Stimulated activated CD8-positive, alpha-beta memory T cell treated with anti-CD3 and anti-CD28 coated beads, Interleukin-4, amount 100 ng/mL, for 24 hours (primary cell): ENCODE measurements around the gene SVOPL.

Source experiments
- DNase-seq: peaks from one replicate; pipeline ENCODE4 v3.0.0-alpha.2; 2020; ENCODE audit warnings: low read depth

SVOPL gene

DNA sequence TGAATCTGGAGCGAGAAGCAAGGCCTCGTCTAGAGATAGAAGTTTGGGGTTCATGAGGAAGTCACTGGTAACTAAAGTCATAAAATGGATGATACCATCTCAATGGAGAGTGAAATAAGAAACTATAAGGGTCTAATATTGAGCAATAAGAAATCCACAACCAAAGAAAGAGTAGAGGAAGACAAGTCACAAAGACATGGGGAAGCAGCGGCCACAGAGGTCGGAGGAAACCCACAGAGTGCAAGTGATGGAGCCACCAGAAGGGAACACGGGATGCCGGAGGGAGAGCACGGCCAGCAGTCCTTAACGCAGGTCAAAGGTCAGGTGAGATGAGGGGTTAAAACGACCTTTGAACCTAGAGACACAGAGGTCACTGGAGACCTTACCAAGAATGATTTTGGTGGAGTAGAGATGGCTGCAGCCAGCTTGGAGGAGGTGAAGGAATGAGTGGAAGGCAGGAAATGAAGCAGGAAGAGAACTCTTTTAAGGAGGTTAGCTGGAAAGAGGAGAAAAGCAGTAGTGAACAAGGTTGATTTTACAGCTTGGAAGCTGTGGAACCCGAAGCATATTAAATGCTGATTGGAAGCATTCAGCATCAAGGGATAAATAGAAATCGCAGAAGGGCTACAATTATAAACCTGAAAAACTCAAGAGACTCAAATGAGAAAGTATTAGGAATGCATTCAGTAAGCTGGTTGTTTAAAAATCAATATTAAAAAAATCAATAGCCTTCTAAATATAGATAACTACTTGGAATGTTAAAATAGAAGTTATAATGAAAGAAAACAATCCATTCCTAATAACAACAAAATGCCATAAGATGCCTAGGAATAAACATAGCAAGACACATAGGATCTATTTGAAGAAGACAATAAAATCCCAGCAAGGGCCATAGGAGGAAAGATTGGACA is 93.7 kb downstream of the SVOPL start:
- DNase-seq, result no peak

DNA sequence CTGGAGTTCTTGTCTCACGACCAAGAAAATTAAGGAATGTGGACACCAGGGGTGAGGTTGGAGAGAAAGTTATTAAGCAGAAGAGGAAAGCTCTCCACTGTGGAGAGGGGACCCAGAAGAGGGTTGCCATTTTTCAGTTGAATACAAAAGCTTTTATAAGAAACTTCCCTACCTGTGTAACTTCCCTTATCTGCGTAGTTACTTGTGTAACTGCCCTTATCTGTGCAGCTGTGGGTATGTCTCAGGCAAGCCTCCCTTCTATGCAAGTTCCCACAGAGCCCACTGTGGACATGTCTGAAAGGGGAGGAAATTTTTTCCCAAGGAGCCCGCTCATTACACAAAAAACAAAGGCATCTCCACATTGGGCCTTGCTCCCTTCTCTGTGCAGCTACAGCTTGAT is 94.9 kb downstream of the SVOPL start:
- no peak for DNase-seq

DNA sequence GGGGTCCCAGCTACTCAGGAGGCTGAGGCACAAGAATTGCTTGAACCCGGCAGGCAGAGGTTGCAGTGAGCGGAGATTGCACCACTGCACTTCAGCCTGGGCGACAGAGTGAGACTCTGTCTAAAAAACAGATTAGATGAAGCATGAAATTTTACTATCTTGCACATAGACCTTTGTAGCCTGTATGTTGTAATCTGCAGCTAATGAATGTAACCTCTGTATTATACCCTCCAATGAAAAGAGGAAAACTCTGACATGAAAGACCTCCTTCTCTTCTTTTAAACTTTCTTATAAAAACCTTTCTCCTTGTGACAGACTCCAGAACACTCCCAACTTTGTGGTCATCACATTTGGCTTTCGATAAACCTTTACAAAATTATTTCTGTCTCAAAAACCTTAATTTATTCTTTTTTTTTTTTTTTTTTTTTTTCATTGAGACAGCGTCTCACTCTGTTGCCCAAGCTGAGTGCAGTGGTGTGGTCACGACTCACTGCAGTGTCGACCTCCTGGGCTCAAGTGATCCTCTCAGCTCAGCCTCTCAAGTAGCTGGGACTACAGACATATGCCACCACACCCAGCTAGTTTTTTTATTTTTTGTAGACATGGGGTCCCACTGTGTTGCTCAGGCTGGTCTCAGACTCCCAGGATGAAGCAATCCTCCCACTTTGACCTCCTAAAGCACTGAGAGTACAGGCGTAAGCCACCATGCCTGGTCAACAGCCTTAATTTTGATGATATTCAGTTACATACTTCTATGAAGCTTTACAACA is 97.4 kb downstream of the SVOPL start:
- DNase-seq, result no peak

DNA sequence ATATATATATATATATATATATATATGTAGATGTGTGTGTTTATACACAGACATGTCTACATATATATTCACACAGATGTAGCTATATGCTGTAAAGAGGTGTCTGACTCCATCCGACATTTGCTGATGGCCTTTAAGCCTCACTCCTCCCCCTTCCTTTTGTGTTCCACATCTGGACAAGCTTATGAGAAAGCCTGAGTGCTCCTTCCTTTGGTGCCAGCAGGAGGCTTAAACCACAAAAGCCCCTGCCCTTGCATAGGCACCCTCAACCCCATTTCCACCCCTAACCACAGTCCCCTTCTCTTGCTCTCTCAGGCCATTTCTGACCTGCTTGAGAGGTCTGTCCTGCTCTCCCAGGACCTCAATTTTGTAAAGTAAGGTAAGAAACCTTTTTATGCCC is 98.7 kb downstream of the SVOPL start:
- no peak for DNase-seq

DNA sequence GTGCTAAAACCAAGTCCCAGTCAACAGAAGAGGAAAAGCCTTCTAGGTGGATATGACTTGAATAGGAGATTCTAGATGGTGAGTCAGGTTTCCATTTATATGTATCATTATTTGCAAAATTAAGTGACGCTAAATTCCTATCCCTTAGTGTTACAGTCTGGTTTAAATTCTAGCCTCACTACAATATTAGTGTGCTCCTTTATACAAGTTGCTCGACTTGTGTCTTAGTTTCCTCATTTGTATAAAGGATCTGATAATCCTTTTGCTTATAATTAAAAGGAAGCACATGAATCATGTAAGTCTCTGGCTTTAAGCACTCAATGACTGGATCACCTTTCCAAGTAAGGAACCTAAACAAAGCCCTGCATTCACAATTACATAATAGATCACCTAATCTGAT is 105.7 kb downstream of the SVOPL start:
- DNase-seq, result no peak

DNA sequence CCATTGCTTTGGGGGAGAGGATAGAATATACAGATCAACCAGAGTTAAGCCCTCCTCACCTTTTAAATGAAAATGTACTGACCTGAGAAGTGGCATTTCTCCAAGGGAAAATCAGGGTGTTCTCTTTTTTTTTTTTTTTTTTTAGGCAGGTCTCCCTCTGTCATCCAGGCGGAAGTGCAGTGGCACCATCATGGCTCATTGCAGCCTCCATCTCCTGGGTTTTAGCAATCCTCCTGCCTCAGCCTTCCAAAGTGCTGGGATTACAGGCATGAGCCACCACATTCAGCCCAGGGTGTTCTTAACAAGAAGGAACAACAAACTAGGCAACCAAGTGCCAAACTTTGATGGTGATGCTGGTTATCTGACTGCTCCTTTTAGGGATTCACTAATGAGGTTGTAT is 111.0 kb downstream of the SVOPL start:
- DNase-seq, result no peak

DNA sequence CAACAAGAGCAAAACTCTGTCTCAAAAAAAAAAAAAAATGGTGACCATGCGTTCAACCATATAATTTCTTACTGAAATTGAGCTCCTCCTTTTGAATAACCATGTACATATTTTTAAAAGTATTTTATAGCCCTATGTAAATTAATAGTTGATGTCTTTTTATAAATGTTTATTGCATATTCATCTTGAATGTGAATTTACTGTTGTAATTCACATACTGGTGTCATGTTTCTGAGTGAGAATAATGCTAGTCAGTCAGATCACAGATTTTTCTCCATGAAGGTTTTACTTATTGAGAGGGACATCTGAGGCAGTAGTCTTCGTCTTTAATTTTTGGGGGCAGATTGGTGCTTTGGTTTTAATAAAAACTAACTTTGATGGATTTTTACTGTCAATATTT is 112.2 kb downstream of the SVOPL start:
- no peak for DNase-seq

DNA sequence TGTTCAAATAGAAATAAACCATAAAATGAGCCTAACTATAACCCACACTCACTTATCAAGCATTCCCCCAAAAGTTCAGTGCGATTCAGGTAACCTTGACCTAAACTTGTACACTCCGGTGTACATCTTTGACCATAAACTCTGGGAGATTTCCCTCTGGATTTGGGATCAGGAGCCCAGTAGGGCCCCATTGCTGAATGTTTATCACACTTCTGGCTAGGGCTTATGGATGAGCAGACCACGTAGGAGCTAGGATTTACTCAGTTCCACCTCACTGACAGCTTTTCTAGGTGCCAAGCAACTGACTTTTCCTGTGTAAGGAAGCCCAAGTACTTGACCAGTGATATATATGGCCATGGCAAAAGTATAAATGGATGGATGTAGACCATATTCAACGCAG is 113.7 kb downstream of the SVOPL start:
- DNase-seq, result no peak

DNA sequence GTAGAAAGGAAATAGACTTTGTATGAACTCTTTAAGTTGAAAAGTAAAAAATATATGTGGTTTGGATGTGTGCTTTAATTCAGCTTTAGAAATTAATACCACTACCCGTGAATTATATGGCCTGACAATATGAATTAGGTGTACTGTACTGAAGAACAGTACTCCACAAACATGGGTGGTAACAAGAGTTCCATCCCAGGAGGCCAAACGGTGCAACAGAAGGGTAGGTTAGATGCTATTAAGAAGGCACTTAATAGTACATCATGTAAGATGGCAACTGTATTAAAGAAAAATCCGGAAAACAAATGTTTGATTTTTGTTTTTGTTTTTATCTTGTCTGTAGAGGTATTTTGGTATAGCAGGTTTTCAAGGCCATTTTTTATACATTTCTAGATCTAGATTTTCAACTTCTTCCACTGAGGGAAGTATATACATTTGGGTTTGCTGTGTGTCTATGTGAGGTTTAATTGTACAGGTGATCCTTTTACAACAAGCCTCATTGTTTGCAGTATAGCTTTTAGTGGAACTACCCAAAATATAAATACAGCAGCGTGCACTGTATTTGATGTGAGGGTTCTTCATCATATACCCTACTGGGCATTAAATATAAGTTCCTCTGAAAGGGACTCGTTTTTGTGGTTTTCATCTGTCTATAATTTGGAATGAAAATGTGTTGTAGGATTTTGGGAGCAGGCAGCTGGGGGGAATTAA is 115.7 kb downstream of the SVOPL start:
- no peak for DNase-seq

DNA sequence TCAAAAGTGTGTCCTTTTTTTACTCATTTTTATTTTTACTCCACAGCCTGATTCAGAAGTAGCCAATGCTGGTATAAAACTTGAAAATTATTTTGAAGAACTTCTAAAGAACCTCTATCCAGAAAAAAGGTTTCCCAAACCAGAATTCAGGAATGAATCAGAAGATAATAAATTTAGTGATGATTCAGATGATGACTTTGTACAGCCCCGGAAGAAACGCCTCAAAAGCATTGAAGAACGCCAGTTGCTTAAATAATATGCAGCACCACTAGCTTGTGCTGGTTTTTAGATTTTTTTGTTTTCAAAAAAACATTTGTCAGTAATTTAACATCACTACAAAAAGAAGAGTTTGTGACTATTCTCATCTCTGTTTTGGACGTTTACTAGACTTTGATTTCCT is 116.5 kb downstream of the SVOPL start:
- DNase-seq, result no peak

DNA sequence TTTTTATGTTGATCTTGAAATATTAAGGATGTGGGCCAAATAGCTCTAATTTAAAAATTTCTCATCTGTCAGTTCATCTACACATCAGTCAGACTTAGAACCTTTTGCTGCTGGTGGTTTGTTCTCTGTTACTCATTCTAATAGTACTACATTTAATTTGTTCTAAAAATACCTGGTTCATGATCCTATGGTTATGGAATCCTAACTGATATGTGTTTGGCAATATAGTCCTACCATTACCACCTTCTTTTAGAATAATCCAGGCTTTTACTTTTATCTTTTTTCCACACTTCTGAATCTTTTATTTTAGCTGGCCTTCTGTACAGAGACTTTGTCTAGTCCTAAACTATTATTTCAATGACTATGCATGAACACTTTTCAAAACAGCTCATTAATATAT is 116.9 kb downstream of the SVOPL start:
- no peak for DNase-seq

DNA sequence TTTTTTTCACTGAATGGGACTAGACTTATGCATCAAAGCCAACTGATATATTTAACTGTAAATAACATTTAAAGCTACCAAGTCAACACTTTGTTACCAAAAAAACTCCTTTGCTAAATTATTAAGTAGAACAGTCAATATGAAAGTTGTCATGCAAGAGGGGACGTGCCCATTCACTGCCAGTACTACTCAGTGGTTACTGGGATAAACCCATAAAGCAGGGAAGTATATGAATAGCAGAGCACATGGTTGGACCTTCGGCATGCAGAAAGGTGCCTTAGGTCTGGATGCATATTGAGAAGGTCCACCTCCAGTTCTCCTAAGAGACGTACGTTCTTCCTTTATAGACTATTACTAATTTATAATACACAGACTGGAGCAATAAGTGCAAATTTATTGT is 120.1 kb downstream of the SVOPL start:
- no peak for DNase-seq

DNA sequence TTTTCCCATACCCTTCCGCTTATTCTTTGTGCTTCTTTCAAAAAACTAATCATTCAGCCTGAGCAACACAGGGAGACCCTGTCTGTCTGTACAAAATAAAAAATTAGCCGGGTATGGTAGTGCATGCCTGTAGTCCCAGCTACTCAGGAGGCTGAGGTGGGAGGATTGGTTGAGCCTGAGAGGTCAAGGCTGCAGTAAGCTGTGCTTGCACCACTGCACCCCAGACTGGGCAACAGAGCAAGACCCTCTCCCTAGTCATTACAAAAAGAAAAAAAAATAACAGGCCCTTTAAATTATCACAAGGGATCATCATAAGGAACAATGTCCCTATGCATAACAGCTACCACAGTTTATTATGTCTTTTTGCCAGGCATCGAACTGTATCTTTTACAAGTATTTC is 121.5 kb downstream of the SVOPL start:
- DNase-seq, result no peak

DNA sequence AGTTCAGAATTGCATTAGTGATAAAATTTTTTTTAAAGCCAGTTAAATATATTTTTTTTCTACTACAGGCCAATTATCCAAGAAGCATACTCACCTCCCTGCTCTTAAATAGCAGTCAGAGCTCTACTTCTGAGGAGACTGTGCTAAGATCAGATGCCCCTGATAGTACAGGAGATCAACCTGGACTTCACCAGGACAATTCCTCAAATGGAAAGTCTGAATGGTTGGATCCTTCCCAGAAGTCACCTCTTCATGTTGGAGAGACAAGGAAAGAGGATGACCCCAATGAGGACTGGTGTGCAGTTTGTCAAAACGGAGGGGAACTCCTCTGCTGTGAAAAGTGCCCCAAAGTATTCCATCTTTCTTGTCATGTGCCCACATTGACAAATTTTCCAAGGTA is 122.0 kb downstream of the SVOPL start:
- DNase-seq, result no peak

DNA sequence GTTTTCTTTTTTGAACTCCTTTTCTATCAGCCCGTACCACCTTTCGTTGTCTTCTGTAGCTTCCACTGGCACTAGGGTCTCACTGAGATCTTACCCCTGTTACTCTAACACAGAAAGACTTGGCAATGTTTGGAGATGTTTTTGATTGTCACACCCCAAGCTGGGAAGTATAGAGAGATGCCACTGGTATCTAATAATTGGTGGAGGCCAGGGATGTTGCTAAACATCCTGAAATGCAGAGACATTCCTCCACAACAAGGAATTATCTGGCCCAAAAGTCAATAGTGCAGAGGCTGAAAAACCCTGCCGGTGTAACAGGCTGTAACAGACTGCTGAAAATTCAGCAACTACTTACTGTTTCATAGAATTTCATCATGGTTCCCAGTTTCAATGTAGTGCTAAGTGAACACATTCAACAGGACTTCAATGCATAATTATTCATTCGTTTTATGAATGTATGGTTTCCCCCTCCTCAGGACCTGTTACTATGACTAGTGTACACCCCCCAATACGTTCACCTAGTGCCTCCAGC is 125.2 kb downstream of the SVOPL start:
- no peak for DNase-seq

DNA sequence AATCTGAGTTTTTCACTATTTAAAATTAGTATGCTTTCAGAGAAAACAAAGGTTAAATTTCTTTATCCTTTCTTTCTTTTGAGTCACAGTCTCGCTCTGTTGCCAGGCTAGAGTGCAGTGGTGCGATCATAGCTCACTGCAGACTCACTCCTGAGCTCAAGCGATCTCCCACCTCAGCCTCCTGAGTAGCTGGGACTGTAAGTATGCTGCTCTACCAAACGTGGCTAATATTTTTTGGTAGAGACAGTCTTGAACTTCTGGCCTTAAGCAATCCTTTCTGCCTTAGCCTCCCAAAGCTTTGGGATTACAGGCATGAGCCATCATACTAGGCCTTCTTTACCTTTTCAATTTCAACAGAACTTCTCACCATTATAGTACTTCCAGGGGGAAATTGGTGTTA is 127.4 kb downstream of the SVOPL start:
- DNase-seq, result no peak

DNA sequence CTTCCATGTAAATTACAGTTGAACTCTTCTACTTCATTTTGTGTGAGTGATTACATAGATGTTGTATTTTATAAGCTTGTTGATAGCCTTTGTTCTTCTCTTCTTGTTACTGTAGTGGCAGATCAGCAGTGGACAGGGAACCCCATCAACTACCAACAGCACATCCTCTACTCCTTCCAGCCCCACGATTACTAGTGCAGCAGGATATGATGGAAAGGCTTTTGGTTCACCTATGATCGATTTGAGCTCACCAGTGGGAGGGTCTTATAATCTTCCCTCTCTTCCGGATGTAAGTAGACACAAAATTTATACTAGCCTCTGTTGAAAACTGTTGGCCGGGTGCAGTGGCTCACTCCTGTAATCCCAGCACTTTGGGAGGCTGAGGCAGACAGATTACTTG is 130.4 kb downstream of the SVOPL start:
- DNase-seq, result no peak

DNA sequence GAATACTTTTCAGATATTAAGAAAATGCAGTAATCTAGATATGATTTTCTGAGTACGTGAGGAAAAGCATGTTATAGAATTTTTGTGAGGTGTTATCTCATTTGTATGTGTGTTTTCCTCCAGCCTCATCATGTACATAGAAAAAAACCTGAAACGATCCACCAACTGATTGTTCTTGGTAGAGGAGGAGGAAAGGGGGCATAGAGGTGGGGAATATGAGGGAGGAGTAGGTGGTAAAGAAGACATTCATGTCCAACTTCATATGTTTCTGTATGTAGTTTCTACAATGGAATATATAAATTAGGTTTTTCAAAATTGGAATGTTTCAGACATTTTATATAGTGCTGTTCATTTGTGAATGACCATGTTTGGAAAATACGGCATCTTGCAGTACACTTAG is 131.7 kb downstream of the SVOPL start:
- no peak for DNase-seq

DNA sequence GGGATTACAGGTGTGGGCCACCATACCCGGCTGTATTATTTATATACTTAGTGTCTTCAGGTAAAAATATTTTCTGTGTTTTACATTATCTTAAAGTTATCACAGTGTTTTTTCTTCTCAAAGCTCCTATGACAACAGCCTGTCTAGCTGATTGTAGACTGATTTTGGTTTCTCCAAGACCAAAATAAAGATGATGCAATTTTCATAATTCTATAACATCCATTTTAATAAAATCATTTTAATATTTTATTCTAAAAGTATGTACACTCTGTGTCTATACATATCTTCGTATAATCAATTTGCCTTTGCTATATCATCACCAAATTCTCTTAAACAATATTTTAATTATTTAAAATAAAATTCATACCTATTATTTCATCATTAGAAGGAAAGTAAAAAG is 132.5 kb downstream of the SVOPL start:
- DNase-seq, result no peak

DNA sequence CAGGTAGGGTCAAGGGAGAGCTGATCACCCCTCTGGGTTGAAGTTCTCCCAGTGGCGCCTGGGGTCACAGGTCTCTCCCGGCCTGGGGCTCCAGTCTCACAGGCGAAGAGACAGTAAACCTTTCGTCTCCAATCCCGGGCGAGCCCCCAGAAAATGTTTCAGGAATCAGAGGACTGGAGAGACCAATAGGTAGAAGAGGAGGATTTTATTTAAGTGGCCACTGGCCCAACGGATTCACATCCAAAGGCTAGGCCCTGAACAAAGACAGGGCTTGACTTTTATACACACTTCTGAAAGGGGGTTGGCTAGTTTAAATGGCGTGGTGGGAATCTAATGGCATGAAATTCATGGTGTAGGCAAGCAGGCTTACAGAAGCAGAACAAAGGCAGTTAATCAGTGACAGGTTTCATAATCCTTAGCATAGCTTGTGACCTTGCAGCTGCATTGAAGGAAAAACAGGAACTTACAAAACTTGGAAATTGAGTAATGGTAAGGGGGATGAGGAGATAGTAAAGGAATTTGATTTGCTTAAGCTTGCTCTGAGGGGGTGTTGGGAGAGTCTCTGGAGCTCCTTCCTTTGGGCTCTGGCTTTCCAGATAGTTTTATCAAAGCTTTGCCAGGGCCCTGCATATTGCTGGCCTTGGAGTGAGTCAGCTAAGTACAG is 135.6 kb downstream of the SVOPL start:
- no peak for DNase-seq

DNA sequence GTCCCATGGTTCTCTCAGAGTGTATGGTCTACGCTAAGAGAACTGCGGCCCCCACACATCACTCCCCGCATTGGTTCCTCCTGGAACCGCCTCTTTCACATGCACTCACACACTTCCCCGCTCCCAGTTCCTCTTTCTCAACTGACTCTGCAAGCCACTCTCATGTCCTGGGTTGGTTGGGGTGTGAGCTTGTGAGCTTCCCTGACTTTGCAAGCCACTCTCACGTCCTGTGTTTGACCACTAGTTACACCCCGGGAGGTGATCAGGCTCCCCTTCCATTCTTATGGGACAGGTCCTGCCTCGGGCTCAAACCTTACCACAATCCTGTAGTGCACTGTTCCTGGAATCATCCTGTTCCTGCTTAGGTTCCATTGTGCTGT is 136.1 kb downstream of the SVOPL start:
- DNase-seq, result no peak

DNA sequence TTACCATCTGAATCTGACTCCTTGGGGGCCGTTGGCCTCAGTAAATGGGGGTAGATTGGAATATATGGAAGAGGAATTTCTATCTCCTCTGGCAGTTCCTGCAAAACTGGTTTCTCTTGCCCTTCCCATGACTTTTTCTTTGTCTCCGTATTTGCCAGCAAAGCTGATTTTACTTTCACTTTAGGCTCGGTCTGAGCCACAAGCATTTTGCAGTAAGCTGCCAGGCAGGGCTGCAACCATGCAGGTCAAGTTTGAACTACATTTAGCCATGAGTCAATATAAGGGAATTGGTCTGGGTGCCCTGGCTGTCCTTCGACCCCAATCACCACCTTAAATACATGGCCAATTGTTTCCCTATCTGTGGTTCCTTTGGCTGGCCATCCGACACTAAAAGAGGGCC is 136.8 kb downstream of the SVOPL start:
- DNase-seq, result no peak
